ENCODE data around the gene ROR2.

Gene ROR2

GRCh38 chr9:91714020-91714806 is 235.8 kb downstream of the ROR2 start:
- TF ChIP-seq, protein P1, sequence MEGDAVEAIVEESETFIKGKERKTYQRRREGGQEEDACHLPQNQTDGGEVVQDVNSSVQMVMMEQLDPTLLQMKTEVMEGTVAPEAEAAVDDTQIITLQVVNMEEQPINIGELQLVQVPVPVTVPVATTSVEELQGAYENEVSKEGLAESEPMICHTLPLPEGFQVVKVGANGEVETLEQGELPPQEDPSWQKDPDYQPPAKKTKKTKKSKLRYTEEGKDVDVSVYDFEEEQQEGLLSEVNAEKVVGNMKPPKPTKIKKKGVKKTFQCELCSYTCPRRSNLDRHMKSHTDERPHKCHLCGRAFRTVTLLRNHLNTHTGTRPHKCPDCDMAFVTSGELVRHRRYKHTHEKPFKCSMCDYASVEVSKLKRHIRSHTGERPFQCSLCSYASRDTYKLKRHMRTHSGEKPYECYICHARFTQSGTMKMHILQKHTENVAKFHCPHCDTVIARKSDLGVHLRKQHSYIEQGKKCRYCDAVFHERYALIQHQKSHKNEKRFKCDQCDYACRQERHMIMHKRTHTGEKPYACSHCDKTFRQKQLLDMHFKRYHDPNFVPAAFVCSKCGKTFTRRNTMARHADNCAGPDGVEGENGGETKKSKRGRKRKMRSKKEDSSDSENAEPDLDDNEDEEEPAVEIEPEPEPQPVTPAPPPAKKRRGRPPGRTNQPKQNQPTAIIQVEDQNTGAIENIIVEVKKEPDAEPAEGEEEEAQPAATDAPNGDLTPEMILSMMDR (conservative IDR thresholded peaks at IDR 0.05; ENCODE audit: low read depth, low read length) = no peak
- peaks cover 14% of the 10 kb centered on the region for H3K4me1 ChIP-seq (ENCODE audit: low read depth, poor library complexity, severe bottlenecking)
- H2AFZ ChIP-seq (ENCODE audit: low read depth) = no peak overlapping the region
- H3K4me2 ChIP-seq = no peak overlapping the region
- no peak overlapping the region for H3K9ac ChIP-seq
- H3K4me3 ChIP-seq (IDR thresholded peaks at IDR 0.05; ENCODE audit: insufficient read depth, low read depth, low read length) = no peak overlapping the region
- no peaks in the 10 kb centered on the region for H4K20me1 ChIP-seq (ENCODE audit: insufficient read depth)
- no peak overlapping the region for H3K27ac ChIP-seq
- no peaks in the 10 kb centered on the region for H3K79me2 ChIP-seq (ENCODE audit: insufficient read depth, low read depth)
- no peaks in the 10 kb centered on the region for H3K36me3 ChIP-seq (ENCODE audit: insufficient read depth)
- H3K27me3 ChIP-seq (ENCODE audit: insufficient read depth, low read depth) = no peaks in the 10 kb centered on the region

GRCh38 chr9:91712811-91713210 is 237.2 kb downstream of the ROR2 start:
- Histone ChIP-seq H3K4me1 (ENCODE audit: low read depth, poor library complexity, severe bottlenecking) (peaks cover 14% of the 10 kb centered on the region), H4K20me1 (ENCODE audit: insufficient read depth) (no peaks in the 10 kb centered on the region), H3K36me3 (ENCODE audit: insufficient read depth) (no peaks in the 10 kb centered on the region), H3K27me3 (ENCODE audit: insufficient read depth, low read depth) (no peaks in the 10 kb centered on the region), H2AFZ (ENCODE audit: low read depth) (peak overlapping the region; percentile 16; the same call in 1 of the 2 replicates), H3K4me2 (peak overlapping the region; percentile 29; the same call in 1 of the 2 replicates), H3K4me3 (IDR thresholded peaks at IDR 0.05; ENCODE audit: insufficient read depth, low read depth, low read length) (no peak overlapping the region), H3K27ac (peak overlapping the region; percentile 53; the same call in 1 of the 2 replicates), H3K9ac (no peak overlapping the region; the same call in 1 of the 2 replicates), H3K79me2 (ENCODE audit: insufficient read depth, low read depth) (no peaks in the 10 kb centered on the region)
- TF ChIP-seq, protein P1 (conservative IDR thresholded peaks at IDR 0.05; ENCODE audit: low read depth, low read length) = no peak

DNA sequence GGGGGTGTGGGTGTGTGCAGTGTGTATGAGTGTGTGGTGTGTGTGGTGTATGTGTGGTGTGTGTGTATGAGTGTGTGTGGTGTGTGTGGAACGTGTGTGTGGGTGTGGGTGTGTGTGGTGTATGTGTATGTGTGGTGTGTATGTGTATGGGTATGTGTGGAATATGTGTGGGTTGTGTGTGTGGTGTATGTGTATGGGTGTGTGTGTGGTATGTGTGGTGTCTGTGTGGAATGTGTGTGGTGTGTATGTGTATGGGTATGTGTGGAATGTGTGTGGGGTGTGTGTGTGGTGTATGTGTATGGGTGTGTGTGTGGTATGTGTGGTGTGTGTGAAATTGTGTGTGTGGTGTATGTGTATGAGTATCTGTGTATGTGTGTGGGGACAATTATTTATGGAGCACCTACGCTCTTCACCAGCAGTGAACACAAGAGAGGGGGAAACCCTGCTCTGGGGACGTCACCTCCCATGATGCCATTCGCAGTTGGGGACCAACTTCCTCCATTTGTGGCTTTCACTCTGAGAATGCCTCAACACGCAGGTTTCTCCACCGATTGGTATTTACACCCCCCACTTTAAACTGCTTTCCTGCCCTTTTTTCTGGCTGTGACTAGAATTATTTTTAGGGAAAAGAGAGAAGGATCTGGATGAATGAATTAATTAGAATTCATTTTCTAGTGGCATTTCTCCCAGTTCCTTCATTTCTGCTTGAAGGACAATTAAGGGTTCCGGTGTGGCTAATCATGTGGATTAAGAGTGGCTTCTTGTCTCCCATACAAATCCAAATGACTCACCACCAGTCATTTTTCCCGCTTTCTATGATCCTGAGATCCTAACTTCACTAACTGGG is 238.1 kb downstream of the ROR2 start:
- H3K4me3 ChIP-seq (IDR thresholded peaks at IDR 0.05; ENCODE audit: insufficient read depth, low read depth, low read length) = no peak overlapping the region
- H4K20me1 ChIP-seq (ENCODE audit: insufficient read depth) = no peaks in the 10 kb centered on the region
- peak overlapping the region; percentile 53; the same call in 1 of the 2 replicates for H3K27ac ChIP-seq
- peak overlapping the region; percentile 9; the same call in 1 of the 2 replicates for H3K9ac ChIP-seq
- H2AFZ ChIP-seq (ENCODE audit: low read depth) = peak overlapping the region; percentile 16; the same call in 1 of the 2 replicates
- no peaks in the 10 kb centered on the region for H3K27me3 ChIP-seq (ENCODE audit: insufficient read depth, low read depth)
- TF ChIP-seq, protein P1 (conservative IDR thresholded peaks at IDR 0.05; ENCODE audit: low read depth, low read length) = no peak
- H3K36me3 ChIP-seq (ENCODE audit: insufficient read depth) = no peaks in the 10 kb centered on the region
- no peaks in the 10 kb centered on the region for H3K79me2 ChIP-seq (ENCODE audit: insufficient read depth, low read depth)
- peaks cover 14% of the 10 kb centered on the region for H3K4me1 ChIP-seq (ENCODE audit: low read depth, poor library complexity, severe bottlenecking)
- peak overlapping the region; percentile 29; the same call in 1 of the 2 replicates for H3K4me2 ChIP-seq

DNA sequence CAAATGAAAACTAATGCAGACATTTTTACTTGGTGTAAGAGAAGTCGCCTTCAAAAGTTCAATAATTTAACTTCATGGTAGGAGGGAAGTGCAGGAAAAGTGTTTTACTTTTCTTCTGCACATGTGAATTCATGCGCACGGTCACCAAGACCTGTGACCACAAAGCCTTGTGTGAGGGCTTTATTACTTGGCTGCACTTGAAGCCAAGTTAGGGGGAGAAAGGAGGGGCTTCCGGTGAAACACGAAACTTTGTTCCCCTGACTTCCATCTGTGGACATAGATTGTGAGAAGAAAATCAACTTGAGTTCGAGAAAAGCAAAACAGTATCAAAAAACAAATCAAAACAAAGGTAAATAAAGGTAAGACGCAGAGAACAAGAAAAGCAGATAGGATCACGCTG is 239.9 kb downstream of the ROR2 start:
- Histone ChIP-seq H3K4me1 (ENCODE audit: low read depth, poor library complexity, severe bottlenecking) (peaks cover 14% of the 10 kb centered on the region), H2AFZ (ENCODE audit: low read depth) (no peak overlapping the region), H3K79me2 (ENCODE audit: insufficient read depth, low read depth) (no peaks in the 10 kb centered on the region), H3K27me3 (ENCODE audit: insufficient read depth, low read depth) (no peaks in the 10 kb centered on the region), H4K20me1 (ENCODE audit: insufficient read depth) (no peaks in the 10 kb centered on the region), H3K4me3 (IDR thresholded peaks at IDR 0.05; ENCODE audit: insufficient read depth, low read depth, low read length) (no peak overlapping the region), H3K4me2 (no peak overlapping the region), H3K36me3 (ENCODE audit: insufficient read depth) (no peaks in the 10 kb centered on the region), H3K9ac (no peak overlapping the region), H3K27ac (no peak overlapping the region)
- TF ChIP-seq, protein P1 (conservative IDR thresholded peaks at IDR 0.05; ENCODE audit: low read depth, low read length) = no peak

Data from KMS-11 (cell line).